Measurements from ENCODE around the gene GALNT10. TPM values are rescaled to one million over a fixed set of nuclear protein-coding genes. Genes with fewer than 3 reads are reported as not detected.

Gene GALNT10
- total RNA-seq, 1 donor from 2014 or later = 11.5 TPM

DNA sequence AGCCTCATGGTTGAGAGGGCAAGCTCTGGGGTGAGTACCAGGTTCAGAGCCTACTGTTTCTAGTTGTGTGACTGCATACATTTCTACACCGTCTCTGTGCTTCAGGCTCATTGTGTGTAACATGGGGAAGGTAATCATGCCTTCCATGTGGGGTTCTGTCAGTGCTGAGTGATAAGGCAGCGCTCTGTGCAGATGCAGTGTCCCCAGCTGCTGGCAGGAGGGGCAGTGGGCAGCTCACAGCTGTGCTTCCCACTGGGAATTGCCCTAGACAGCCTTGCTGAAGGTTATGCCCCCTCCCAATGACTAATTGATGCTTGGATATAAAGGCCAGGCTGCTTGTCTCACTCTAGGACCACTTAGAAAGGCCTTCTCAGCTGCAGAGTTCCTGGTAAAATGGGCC is 133.5 kb downstream of the GALNT10 start:
- H3K4me1 ChIP-seq = no peaks in the 10 kb centered on the region
- no peaks in the 10 kb centered on the region for H3K27me3 ChIP-seq
- H3K4me3 ChIP-seq = no peak overlapping the region
- H3K36me3 ChIP-seq = no peaks in the 10 kb centered on the region
- TF ChIP-seq POLR2AphosphoS5 (IDR thresholded peaks at IDR 0.05; ENCODE audit: insufficient read depth in 1 of 2, low read depth in 1 of 2) (no peak), POLR2A (IDR thresholded peaks at IDR 0.05) (no peak)
- TF ChIP-seq, protein P1, sequence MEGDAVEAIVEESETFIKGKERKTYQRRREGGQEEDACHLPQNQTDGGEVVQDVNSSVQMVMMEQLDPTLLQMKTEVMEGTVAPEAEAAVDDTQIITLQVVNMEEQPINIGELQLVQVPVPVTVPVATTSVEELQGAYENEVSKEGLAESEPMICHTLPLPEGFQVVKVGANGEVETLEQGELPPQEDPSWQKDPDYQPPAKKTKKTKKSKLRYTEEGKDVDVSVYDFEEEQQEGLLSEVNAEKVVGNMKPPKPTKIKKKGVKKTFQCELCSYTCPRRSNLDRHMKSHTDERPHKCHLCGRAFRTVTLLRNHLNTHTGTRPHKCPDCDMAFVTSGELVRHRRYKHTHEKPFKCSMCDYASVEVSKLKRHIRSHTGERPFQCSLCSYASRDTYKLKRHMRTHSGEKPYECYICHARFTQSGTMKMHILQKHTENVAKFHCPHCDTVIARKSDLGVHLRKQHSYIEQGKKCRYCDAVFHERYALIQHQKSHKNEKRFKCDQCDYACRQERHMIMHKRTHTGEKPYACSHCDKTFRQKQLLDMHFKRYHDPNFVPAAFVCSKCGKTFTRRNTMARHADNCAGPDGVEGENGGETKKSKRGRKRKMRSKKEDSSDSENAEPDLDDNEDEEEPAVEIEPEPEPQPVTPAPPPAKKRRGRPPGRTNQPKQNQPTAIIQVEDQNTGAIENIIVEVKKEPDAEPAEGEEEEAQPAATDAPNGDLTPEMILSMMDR (IDR thresholded peaks at IDR 0.05) = no peak
- H3K27ac ChIP-seq = no peak overlapping the region
- no peak for DNase-seq (ENCODE audit: extremely low spot score in 2 of 2)
- intact Hi-C loops (cut with DNase I) = no loop called here
- H3K9me3 ChIP-seq = no peaks in the 10 kb centered on the region

DNA sequence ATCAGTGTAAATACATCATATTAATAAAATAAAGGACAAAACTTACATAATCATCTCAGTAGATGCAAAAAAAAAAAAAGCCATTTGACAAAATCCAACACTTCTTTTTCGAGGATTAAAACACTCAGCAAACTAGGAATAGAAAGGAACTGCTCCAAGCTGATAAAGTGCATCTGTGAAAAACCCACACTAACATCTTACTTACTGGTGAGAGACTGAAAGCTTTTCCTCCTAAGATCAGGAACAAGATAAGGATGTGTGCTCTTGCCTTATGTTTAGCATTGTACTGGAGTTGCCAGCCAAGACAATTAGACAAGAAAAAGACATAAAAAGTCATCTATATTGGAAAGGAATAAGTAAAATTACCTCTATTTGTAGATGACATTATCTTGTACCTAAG is 135.0 kb downstream of the GALNT10 start:
- DNase-seq (ENCODE audit: extremely low spot score in 2 of 2) = no peak
- intact Hi-C loops (cut with DNase I) = no loop called here
- no peaks in the 10 kb centered on the region for H3K9me3 ChIP-seq
- H3K27me3 ChIP-seq = no peaks in the 10 kb centered on the region
- H3K4me1 ChIP-seq = no peaks in the 10 kb centered on the region
- no peak overlapping the region for H3K4me3 ChIP-seq
- H3K36me3 ChIP-seq = no peaks in the 10 kb centered on the region
- TF ChIP-seq, protein P1 (IDR thresholded peaks at IDR 0.05) = no peak
- TF ChIP-seq POLR2A (IDR thresholded peaks at IDR 0.05) = no peak
- no peak for TF ChIP-seq POLR2AphosphoS5 (IDR thresholded peaks at IDR 0.05; ENCODE audit: insufficient read depth in 1 of 2, low read depth in 1 of 2)
- H3K27ac ChIP-seq = no peak overlapping the region

GRCh38 chr5:154329062-154329461 is 138.5 kb downstream of the GALNT10 start:
- DNase-seq (ENCODE audit: extremely low spot score in 2 of 2) = no peak
- intact Hi-C loops (cut with DNase I) = no loop called here
- Histone ChIP-seq H3K4me1 (no peaks in the 10 kb centered on the region), H3K27me3 (no peaks in the 10 kb centered on the region), H3K9me3 (no peaks in the 10 kb centered on the region), H3K4me3 (no peak overlapping the region), H3K36me3 (no peaks in the 10 kb centered on the region), H3K27ac (no peak overlapping the region)
- TF ChIP-seq POLR2AphosphoS5 (IDR thresholded peaks at IDR 0.05; ENCODE audit: insufficient read depth in 1 of 2, low read depth in 1 of 2) (no peak), POLR2A (IDR thresholded peaks at IDR 0.05) (no peak)
- TF ChIP-seq, protein P1 (IDR thresholded peaks at IDR 0.05) = no peak

- no peak for DNase-seq (ENCODE audit: extremely low spot score in 2 of 2)
- Histone ChIP-seq H3K27ac (no peak overlapping the region), H3K9me3 (no peaks in the 10 kb centered on the region), H3K4me1 (no peaks in the 10 kb centered on the region), H3K4me3 (no peak overlapping the region), H3K27me3 (no peaks in the 10 kb centered on the region), H3K36me3 (no peaks in the 10 kb centered on the region)
- TF ChIP-seq POLR2A (IDR thresholded peaks at IDR 0.05) (no peak), POLR2AphosphoS5 (IDR thresholded peaks at IDR 0.05; ENCODE audit: insufficient read depth in 1 of 2, low read depth in 1 of 2) (no peak)
- TF ChIP-seq, protein P1 (IDR thresholded peaks at IDR 0.05) = no peak
- intact Hi-C loops (cut with DNase I) = no loop called here
Observed at GRCh38 chr5:154329519-154330040, 139.0 kb downstream of the GALNT10 start.

DNA sequence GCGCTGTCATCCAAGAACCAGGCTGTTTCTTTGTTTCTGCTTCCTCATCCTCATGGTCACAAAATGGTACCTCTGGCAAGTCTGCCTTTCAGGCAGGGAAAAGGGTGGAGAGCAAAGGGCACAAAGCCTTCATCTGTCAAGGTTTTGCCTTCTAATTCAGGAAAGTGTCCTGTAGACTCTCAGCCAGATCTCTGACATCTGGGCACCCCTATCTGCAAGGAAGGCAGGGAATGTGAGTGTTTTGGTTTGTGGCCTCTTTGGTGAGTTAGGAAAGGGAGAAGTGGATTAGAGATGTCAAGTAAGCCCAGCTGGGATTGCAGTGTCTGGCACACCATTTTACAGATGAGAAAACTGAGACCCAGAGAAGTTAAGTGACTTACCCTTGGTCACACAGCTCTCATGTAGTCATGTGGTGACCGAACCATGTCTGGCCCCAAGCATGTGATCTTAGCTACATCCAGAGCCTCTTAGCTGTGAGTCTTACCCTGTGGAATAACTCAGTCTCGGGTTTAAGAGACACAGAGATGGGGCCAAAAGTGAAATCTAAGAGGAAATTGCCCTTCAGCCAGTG is 139.6 kb downstream of the GALNT10 start:
- H3K4me1 ChIP-seq = no peaks in the 10 kb centered on the region

More for the DNA sequence above, 139.6 kb downstream of the GALNT10 start:
- Histone ChIP-seq H3K27ac (no peak overlapping the region), H3K9me3 (no peaks in the 10 kb centered on the region), H3K36me3 (no peaks in the 10 kb centered on the region), H3K4me3 (no peak overlapping the region), H3K27me3 (no peaks in the 10 kb centered on the region)
- TF ChIP-seq POLR2A (IDR thresholded peaks at IDR 0.05) = no peak
- TF ChIP-seq, protein P1 (IDR thresholded peaks at IDR 0.05) = no peak
- no peak for TF ChIP-seq POLR2AphosphoS5 (IDR thresholded peaks at IDR 0.05; ENCODE audit: insufficient read depth in 1 of 2, low read depth in 1 of 2)
- DNase-seq (ENCODE audit: extremely low spot score in 2 of 2) = peak in 1 of 2 donors; percentile 56
- intact Hi-C loops (cut with DNase I) = no loop called here
